Activated T-helper 17 cell treated with anti-CD3 and anti-CD28 coated beads, Interleukin-2, amount 50 U/mL, for 72 hours (primary cell): ENCODE measurements around the gene B3GNT2. TPM values are rescaled to one million over a fixed set of nuclear protein-coding genes. Genes with fewer than 3 reads are reported as not detected.

Source experiments
- ATAC-seq: fragments of 150-1000 bp; cut with Tn5 transposase; replicated peaks from 2 replicates; pipeline ENCODE4 v1.10.0; 2021; ENCODE audit warnings: mild to moderate bottlenecking, moderate library complexity
- H3K27ac Mint-ChIP-seq: one replicate; pipeline ENCODE4 v1.8.0; 2022; ENCODE audit warnings: mixed read lengths
- H3K27me3 Mint-ChIP-seq: one replicate; pipeline ENCODE4 v1.8.0; 2022; ENCODE audit warnings: mixed read lengths
- H3K36me3 Mint-ChIP-seq: one replicate; pipeline ENCODE4 v1.8.0; 2022; ENCODE audit warnings: low read depth, mild to moderate bottlenecking, mixed read lengths
- H3K4me1 Mint-ChIP-seq: one replicate; pipeline ENCODE4 v1.8.0; 2022; ENCODE audit warnings: mixed read lengths
- H3K4me3 Mint-ChIP-seq: one replicate; pipeline ENCODE4 v1.8.0; 2022; ENCODE audit warnings: mild to moderate bottlenecking, mixed read lengths
- H3K9me3 Mint-ChIP-seq: one replicate; pipeline ENCODE4 v1.8.0; 2022; ENCODE audit warnings: mixed read lengths
- total RNA-seq, 2 donors: library from RNA; stranded (reverse); gene quantifications; one replicate each; pipeline ENCODE4 v1.2.3, GENCODE V29; 2022

The B3GNT2 gene
- total RNA-seq, 2 donors from 2014 or later = 15.0 to 20.1 TPM

- Mint-ChIP-seq H3K27ac (peak overlapping the region; percentile 66), H3K9me3 (no peaks in the 10 kb centered on the region), H3K27me3 (no peaks in the 10 kb centered on the region), H3K4me3 (no peak overlapping the region), H3K4me1 (peaks cover 39% of the 10 kb centered on the region), H3K36me3 (peaks cover 17% of the 10 kb centered on the region)
- no peak for ATAC-seq
These were observed 10.1 kb downstream of the B3GNT2 start for GRCh38 chr2:62206024-62206423.

DNA sequence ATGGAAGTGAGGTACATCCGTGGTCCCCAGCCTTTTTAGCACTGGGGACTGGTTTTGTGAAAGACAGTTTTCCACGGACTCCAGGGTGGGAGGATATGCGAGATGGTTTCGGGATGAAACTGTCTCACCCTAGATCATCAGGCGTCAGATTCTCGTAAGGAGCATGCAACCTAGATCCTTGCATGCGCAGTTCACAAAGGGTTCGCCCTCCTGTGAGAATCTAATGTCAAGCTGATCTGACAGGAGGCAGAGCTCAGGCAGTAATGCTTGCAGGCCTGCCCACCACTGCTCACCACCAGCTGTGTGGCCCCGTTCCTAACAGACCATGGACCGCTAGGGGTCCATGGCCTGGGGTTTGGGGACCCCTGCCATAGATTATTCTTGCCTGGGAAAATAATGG lies 11.6 kb downstream of the B3GNT2 start:
- no peak for ATAC-seq
- Mint-ChIP-seq H3K4me1 (peaks cover 35% of the 10 kb centered on the region), H3K9me3 (peaks cover 7% of the 10 kb centered on the region), H3K36me3 (peaks cover 26% of the 10 kb centered on the region), H3K27ac (no peak overlapping the region), H3K4me3 (no peak overlapping the region), H3K27me3 (no peaks in the 10 kb centered on the region)

GRCh38 chr2:62208074-62208757 lies 12.3 kb downstream of the B3GNT2 start:
- Mint-ChIP-seq H3K9me3 (peaks cover 7% of the 10 kb centered on the region), H3K27me3 (no peaks in the 10 kb centered on the region), H3K4me1 (peaks cover 28% of the 10 kb centered on the region), H3K4me3 (peak overlapping the region; percentile 13), H3K27ac (peak overlapping the region; percentile 83), H3K36me3 (peaks cover 26% of the 10 kb centered on the region)
- no peak for ATAC-seq

- Mint-ChIP-seq H3K27ac (peak overlapping the region; percentile 83), H3K27me3 (no peaks in the 10 kb centered on the region), H3K36me3 (peaks cover 31% of the 10 kb centered on the region), H3K9me3 (peaks cover 7% of the 10 kb centered on the region), H3K4me1 (peaks cover 26% of the 10 kb centered on the region), H3K4me3 (peak overlapping the region; percentile 13)
- peak; percentile 64 for ATAC-seq
These were observed 12.8 kb downstream of the B3GNT2 start for GRCh38 chr2:62208758-62209114.

DNA sequence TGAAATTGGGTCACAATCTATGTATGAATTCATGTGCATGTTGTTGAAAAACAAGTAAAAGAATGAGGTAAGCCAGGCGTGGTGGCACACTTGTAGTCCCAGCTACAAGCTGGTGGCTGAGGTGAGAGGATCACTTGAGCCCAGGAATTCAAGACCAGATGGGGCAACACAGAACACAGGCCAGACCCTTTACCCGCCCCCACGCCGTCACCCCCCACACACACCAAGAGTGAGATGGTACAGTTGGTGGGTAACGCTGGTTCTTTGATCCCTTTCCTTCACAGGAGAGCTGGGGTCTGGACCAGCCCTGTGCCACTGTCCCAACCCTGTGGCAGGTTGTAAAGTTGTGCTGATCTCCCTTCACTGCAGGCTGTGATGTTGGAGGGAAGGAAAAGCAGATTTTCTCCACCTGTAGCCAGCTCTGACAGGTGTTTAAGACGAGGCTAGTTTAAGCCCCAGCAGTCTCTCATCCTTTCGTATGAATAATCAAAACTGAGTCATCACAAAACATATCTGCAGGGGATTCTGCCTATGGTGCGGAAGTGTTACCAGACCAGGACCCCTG lies 13.6 kb downstream of the B3GNT2 start:
- peaks cover 7% of the 10 kb centered on the region for H3K9me3 Mint-ChIP-seq
- no peak for ATAC-seq
- peaks cover 31% of the 10 kb centered on the region for H3K36me3 Mint-ChIP-seq
- H3K27ac Mint-ChIP-seq = peak overlapping the region; percentile 83
- peaks cover 32% of the 10 kb centered on the region for H3K4me1 Mint-ChIP-seq
- peak overlapping the region; percentile 10 for H3K4me3 Mint-ChIP-seq
- no peaks in the 10 kb centered on the region for H3K27me3 Mint-ChIP-seq

DNA sequence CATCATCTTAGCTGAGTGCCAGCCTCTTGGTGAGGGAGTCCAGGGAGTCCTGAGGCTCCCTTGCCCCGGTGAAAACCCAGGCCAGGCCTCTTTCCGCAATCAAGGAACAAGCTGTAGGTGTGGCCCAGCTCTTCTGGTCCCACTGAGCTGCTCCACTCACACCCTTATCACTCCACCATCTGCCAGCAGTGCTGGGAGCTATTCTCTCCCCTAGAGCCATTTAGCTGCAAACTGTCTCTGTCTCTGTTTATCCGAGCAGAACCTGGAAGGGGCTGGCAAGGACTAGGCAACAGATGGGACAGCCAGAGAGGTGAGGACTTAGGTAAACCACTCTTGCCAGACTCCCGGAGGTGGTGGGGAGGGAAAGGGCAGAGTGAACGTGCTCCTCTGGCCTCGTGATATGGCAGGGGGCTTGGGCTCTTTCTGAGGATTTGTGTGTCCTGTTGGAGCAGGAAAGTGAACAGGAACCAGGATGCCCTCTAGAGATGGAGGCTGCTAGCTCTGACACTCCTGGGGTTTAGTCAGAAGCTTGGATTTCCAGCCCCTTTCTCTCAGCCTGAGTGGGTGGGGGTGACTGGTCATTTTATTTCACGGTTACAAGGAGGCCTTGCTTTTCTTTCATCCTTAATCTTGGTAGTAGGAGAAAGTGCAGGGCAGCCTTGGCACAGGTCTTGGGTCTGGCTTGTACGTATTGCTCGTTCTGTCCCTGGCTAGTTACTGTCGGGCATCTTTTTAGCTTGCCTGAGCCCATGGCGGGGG lies 19.6 kb downstream of the B3GNT2 start:
- peaks cover 32% of the 10 kb centered on the region for H3K4me1 Mint-ChIP-seq
- no peaks in the 10 kb centered on the region for H3K27me3 Mint-ChIP-seq
- peaks cover 14% of the 10 kb centered on the region for H3K36me3 Mint-ChIP-seq
- H3K9me3 Mint-ChIP-seq = peaks cover 7% of the 10 kb centered on the region
- peak overlapping the region; percentile 63 for H3K27ac Mint-ChIP-seq
- no peak for ATAC-seq
- H3K4me3 Mint-ChIP-seq = no peak overlapping the region

- Mint-ChIP-seq H3K27me3 (no peaks in the 10 kb centered on the region), H3K36me3 (peaks cover 14% of the 10 kb centered on the region), H3K4me3 (no peak overlapping the region), H3K27ac (peak overlapping the region; percentile 63), H3K4me1 (peaks cover 38% of the 10 kb centered on the region), H3K9me3 (peaks cover 7% of the 10 kb centered on the region)
- ATAC-seq = no peak
These were observed 20.2 kb downstream of the B3GNT2 start for GRCh38 chr2:62216113-62216512.

- ATAC-seq = peak; percentile 69
- Mint-ChIP-seq H3K4me1 (peaks cover 41% of the 10 kb centered on the region), H3K27me3 (no peaks in the 10 kb centered on the region), H3K36me3 (peaks cover 14% of the 10 kb centered on the region), H3K9me3 (peaks cover 6% of the 10 kb centered on the region), H3K4me3 (no peak overlapping the region), H3K27ac (peak overlapping the region; percentile 63)
These were observed 20.7 kb downstream of the B3GNT2 start for GRCh38 chr2:62216616-62217015.

- no peaks in the 10 kb centered on the region for H3K9me3 Mint-ChIP-seq
- no peaks in the 10 kb centered on the region for H3K27me3 Mint-ChIP-seq
- ATAC-seq = no peak
- peaks cover 15% of the 10 kb centered on the region for H3K36me3 Mint-ChIP-seq
- H3K4me3 Mint-ChIP-seq = no peak overlapping the region
- H3K4me1 Mint-ChIP-seq = peaks cover 42% of the 10 kb centered on the region
- H3K27ac Mint-ChIP-seq = no peak overlapping the region
These were observed 21.5 kb downstream of the B3GNT2 start for GRCh38 chr2:62217421-62217820.

- peaks cover 20% of the 10 kb centered on the region for H3K36me3 Mint-ChIP-seq
These were observed 22.1 kb downstream of the B3GNT2 start for GRCh38 chr2:62217970-62218369.

GRCh38 chr2:62219407-62220159 lies 23.7 kb downstream of the B3GNT2 start:
- ATAC-seq = peak; percentile 48
- Mint-ChIP-seq H3K27ac (peak overlapping the region; percentile 23), H3K27me3 (no peaks in the 10 kb centered on the region), H3K36me3 (peaks cover 29% of the 10 kb centered on the region), H3K4me3 (no peak overlapping the region), H3K9me3 (no peaks in the 10 kb centered on the region), H3K4me1 (peaks cover 35% of the 10 kb centered on the region)

More at GRCh38 chr2:62217970-62218369, 22.1 kb downstream of the B3GNT2 start:
- peaks cover 45% of the 10 kb centered on the region for H3K4me1 Mint-ChIP-seq
- no peak for ATAC-seq
- H3K4me3 Mint-ChIP-seq = no peak overlapping the region
- H3K27ac Mint-ChIP-seq = peak overlapping the region; percentile 7
- H3K27me3 Mint-ChIP-seq = no peaks in the 10 kb centered on the region
- no peaks in the 10 kb centered on the region for H3K9me3 Mint-ChIP-seq

DNA sequence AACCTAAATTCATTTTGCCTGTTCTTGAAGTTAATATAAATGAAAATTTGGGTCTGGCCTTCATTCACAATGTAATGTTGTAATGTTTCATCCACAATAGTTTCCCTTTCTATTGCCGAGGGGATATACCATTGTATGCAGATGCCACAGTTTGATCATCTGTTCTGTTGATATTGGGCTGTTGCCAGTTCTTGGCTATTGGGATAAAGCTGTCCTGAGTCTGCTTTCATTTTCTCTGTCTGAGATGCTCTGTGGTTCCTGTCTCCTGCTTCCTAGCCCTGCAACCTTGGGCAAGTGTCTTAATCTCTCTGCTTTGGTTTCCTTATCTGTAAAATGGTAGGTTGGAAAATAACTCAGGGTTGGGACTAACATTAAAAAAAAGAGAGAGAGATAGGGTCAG lies 25.2 kb downstream of the B3GNT2 start:
- no peak for ATAC-seq
- H3K27ac Mint-ChIP-seq = peak overlapping the region; percentile 23
- H3K36me3 Mint-ChIP-seq = peaks cover 42% of the 10 kb centered on the region
- peaks cover 35% of the 10 kb centered on the region for H3K4me1 Mint-ChIP-seq
- H3K27me3 Mint-ChIP-seq = no peaks in the 10 kb centered on the region
- H3K4me3 Mint-ChIP-seq = no peak overlapping the region
- no peaks in the 10 kb centered on the region for H3K9me3 Mint-ChIP-seq

GRCh38 chr2:62222171-62222570 lies 26.3 kb downstream of the B3GNT2 start:
- Mint-ChIP-seq H3K4me1 (peaks cover 35% of the 10 kb centered on the region), H3K36me3 (peaks cover 42% of the 10 kb centered on the region), H3K4me3 (no peak overlapping the region), H3K27me3 (no peaks in the 10 kb centered on the region), H3K27ac (peak overlapping the region; percentile 23), H3K9me3 (no peaks in the 10 kb centered on the region)
- ATAC-seq = no peak

DNA sequence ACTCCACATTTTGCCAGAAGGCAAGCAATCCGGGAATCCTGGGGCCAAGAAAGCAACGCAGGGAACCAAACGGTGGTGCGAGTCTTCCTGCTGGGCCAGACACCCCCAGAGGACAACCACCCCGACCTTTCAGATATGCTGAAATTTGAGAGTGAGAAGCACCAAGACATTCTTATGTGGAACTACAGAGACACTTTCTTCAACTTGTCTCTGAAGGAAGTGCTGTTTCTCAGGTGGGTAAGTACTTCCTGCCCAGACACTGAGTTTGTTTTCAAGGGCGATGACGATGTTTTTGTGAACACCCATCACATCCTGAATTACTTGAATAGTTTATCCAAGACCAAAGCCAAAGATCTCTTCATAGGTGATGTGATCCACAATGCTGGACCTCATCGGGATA lies 26.8 kb downstream of the B3GNT2 start:
- Mint-ChIP-seq H3K4me3 (no peak overlapping the region), H3K27ac (peak overlapping the region; percentile 0), H3K27me3 (no peaks in the 10 kb centered on the region), H3K4me1 (peaks cover 35% of the 10 kb centered on the region), H3K9me3 (no peaks in the 10 kb centered on the region), H3K36me3 (peaks cover 47% of the 10 kb centered on the region)
- ATAC-seq = no peak
